B cell (primary cell): ENCODE results near the gene MRNIP. TPM values are rescaled to one million over a fixed set of nuclear protein-coding genes. Genes with fewer than 3 reads are reported as not detected.
A peak's percentile ranks its signal among the peaks of the same experiment; 100 is the strongest.

Source experiments
- ATAC-seq: fragments of 200-7000 bp; cut with Tn5 transposase; one replicate; pipeline ENCODE4 v1.10.0; 2021; ENCODE audit warnings: low read depth, mild to moderate bottlenecking, moderate number of reproducible peaks, moderate library complexity
- CTCF ChIA-PET: fragments of 350-600 bp; sonication (Branson Sonifier 250); formaldehyde crosslinking; loops from one replicate; lab custom pipeline; 2021; ENCODE audit warnings: antibody characterized with exemption, inconsistent platforms; lab: Charles Lee
- POLR2A ChIA-PET: fragments of 350-600 bp; sonication (Branson Sonifier 250); formaldehyde crosslinking; loops from one replicate; lab custom pipeline; 2021; ENCODE audit warnings: antibody characterized with exemption; lab: Charles Lee
- DNase-seq: peaks from one replicate; pipeline ENCODE4 v3.0.0; 2013
- H2AFZ ChIP-seq: 2 replicates; pipeline ENCODE4 v1.6.1; 2012; ENCODE audit warnings: mild to moderate bottlenecking, low read depth, low read length; ENCODE audit not compliant: insufficient read depth, poor library complexity, severe bottlenecking
- H3K27ac ChIP-seq, 2 donors: 1 replicate in 1 of 2; 2 replicates in 1 of 2; pipeline ENCODE4 v1.5.1; 2012 to 2013; ENCODE audit warnings: low read length in 2 of 2, mild to moderate bottlenecking in 2 of 2, moderate library complexity in 1 of 2
- H3K27me3 ChIP-seq, 4 experiments: fragments of 200-600 bp in 1 of 4; sonication (generic) in 1 of 4; replicated peaks in 1 of 4; 1 replicate in 2 of 4; 2 replicates in 2 of 4; pipeline versions ENCODE4 v1.6.1 to v1.7.0; 2013 to 2016; ENCODE audit warnings: low read length in 3 of 4, mild to moderate bottlenecking in 2 of 4, mixed read lengths in 1 of 4, moderate library complexity in 1 of 4; ENCODE audit not compliant: insufficient read depth in 4 of 4, control insufficient read depth in 3 of 4; ENCODE audit errors: control extremely low read depth in 1 of 4
- H3K36me3 ChIP-seq, 2 experiments: replicated peaks in 1 of 2; 1 replicate in 1 of 2; 2 replicates in 1 of 2; pipeline versions ENCODE4 v1.6.1 to v1.7.1; 2013; ENCODE audit warnings: low read length in 1 of 2; ENCODE audit not compliant: insufficient read depth in 2 of 2, control insufficient read depth in 1 of 2; ENCODE audit errors: control extremely low read depth in 1 of 2, extremely low read depth in 1 of 2
- H3K4me1 ChIP-seq, 2 donors: fragments of 200-600 bp in 1 of 2; sonication (generic) in 1 of 2; 1 replicate in 1 of 2; 2 replicates in 1 of 2; pipeline versions ENCODE4 v1.5.1 to v1.6.1; 2013 to 2017; ENCODE audit warnings: low read length in 2 of 2; ENCODE audit not compliant: control insufficient read depth in 2 of 2, insufficient read depth in 2 of 2
- H3K4me2 ChIP-seq: replicated peaks from 2 replicates; pipeline ENCODE3; 2012; ENCODE audit warnings: mild to moderate bottlenecking, low read depth, low read length; ENCODE audit not compliant: poor library complexity, severe bottlenecking
- H3K4me3 ChIP-seq, 5 experiments: fragments of 200-600 bp in 1 of 5; sonication (generic) in 1 of 5; 1 replicate in 3 of 5; 2 replicates in 2 of 5; pipeline versions ENCODE4 v1.5.1 to v1.7.0; 2011 to 2016; ENCODE audit warnings: low read length in 4 of 5, mild to moderate bottlenecking in 4 of 5, low read depth in 2 of 5, control low read depth in 1 of 5, moderate library complexity in 1 of 5; ENCODE audit not compliant: insufficient read depth in 1 of 5; ENCODE audit errors: control extremely low read depth in 1 of 5, extremely low read depth in 1 of 5
- H3K79me2 ChIP-seq: fragments of 200-600 bp; sonication (generic); one replicate; pipeline ENCODE4 v1.6.0; 2016; ENCODE audit warnings: low read length; ENCODE audit not compliant: control insufficient read depth, insufficient read depth
- H3K9ac ChIP-seq: fragments of 200-600 bp; sonication (generic); 2 replicates; pipeline ENCODE4 v1.6.1; 2017; ENCODE audit warnings: mild to moderate bottlenecking, low read length, moderate library complexity
- H3K9me3 ChIP-seq, 3 donors: one replicate each; pipeline versions ENCODE4 v1.6.1 to v1.7.1; 2013; ENCODE audit warnings: low read length in 2 of 3; ENCODE audit not compliant: control insufficient read depth in 2 of 3, insufficient read depth in 1 of 3; ENCODE audit errors: control extremely low read depth in 1 of 3
- H4K20me1 ChIP-seq: 2 replicates; pipeline ENCODE4 v1.6.0; 2012; ENCODE audit warnings: mild to moderate bottlenecking, low read length; ENCODE audit not compliant: insufficient read depth, control insufficient read depth, poor library complexity, severe bottlenecking
- H3K27ac Mint-ChIP-seq: one replicate; pipeline ENCODE4 v1.8.0; 2021; ENCODE audit warnings: mixed read lengths
- H3K27me3 Mint-ChIP-seq: one replicate; pipeline ENCODE4 v1.8.0; 2021; ENCODE audit warnings: mixed read lengths
- H3K4me1 Mint-ChIP-seq: one replicate; pipeline ENCODE4 v1.8.0; 2021; ENCODE audit warnings: mixed read lengths
- H3K4me3 Mint-ChIP-seq: one replicate; pipeline ENCODE4 v1.8.0; 2021; ENCODE audit warnings: mixed read lengths
- H3K9me3 Mint-ChIP-seq: one replicate; pipeline ENCODE4 v1.8.0; 2022; ENCODE audit warnings: mixed read lengths; ENCODE audit not compliant: insufficient read depth
- EZH2 ChIP-seq: IDR thresholded peaks from 2 replicates; pipeline ENCODE4 v1.6.1; 2012; ENCODE audit warnings: borderline replicate concordance, low read depth, mild to moderate bottlenecking, moderate library complexity, low read length; ENCODE audit not compliant: insufficient read depth, poor library complexity, severe bottlenecking
- WGBS: methylation state at CpG from one replicate; pipeline ENCODE4 v1.1.5; 2013; ENCODE audit warnings: missing lambda C conversion rate; ENCODE audit not compliant: insufficient coverage; 5-methylcytosine and 5-hydroxymethylcytosine counted together
- intact Hi-C: fragments of 100-400 bp; cut with micrococcal nuclease; formaldehyde crosslinking; loops from one replicate; pipeline ENCODE4 v1.10.0; 2022
- polyA plus RNA-seq: library from polyadenylated mRNA; depleted of rRNA; stranded (reverse); fragments of >200 nt; gene quantifications from 2 replicates; pipeline ENCODE4 v1.2.3, GENCODE V29; 2012
- total RNA-seq, 2 donors: library from RNA; stranded (reverse); fragments of 120-200 nt in 1 of 2; gene quantifications; 1 replicate in 1 of 2; 2 replicates in 1 of 2; pipeline versions ENCODE4 v1.2.3 to v1.2.4, GENCODE V29; 2013 to 2022
- TF ChIP-seq, protein P1 (sequence below): fragments of 200-600 bp; IDR thresholded peaks from one replicate; pipeline ENCODE4 v1.8.0; 2022; ENCODE audit warnings: antibody characterized with exemption, mild to moderate bottlenecking

The MRNIP gene
- total and polyA plus RNA-seq, 2 donors (not counting 1 experiment from before 2014, with no cell fraction given), result 152 to 178 TPM

DNA sequence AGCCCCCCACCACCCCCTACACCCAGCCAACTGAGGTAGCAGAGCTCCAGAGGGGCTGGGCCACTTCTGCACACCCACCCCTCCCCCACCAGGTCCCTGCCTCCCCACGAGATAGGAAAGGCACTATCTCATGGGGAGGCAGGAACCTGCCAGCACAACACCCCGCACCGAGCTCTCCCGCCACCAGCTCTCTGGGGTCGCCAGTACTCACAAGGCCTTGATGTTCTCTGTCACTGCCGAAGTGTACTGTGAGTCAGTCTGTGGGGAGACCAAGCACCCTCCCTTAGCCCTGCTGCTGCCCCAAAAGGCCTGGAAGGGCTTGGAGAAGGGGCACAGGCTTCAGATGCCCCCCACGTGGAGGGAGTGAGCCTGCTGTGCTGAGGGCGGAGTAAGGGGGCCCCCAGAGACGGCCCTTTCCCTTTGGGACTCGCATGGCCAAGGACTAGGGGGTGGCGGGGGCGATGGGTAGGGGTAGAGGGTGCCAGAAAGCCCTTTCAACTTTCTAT lies 57.9 kb downstream of the MRNIP start:
- no peak overlapping the region for H3K4me3 Mint-ChIP-seq
- H3K27me3 Mint-ChIP-seq, result no peaks in the 10 kb centered on the region
- H3K9me3 Mint-ChIP-seq, result no peaks in the 10 kb centered on the region
- Histone ChIP-seq H3K4me2 (no peak overlapping the region), H3K4me1 (peaks cover 35 to 45% of the 10 kb centered on the region in 2 donors), H3K27me3 (no peaks in the 10 kb centered on the region), H3K9me3 (no peaks in the 10 kb centered on the region), H3K4me3 (no peak overlapping the region), H3K9ac (no peak overlapping the region), H3K36me3 (peaks cover 0 to 31% of the 10 kb centered on the region in 2 experiments), H2AFZ (no peak overlapping the region), H3K27ac (no peak overlapping the region), H4K20me1 (peaks cover 62% of the 10 kb centered on the region), H3K79me2 (peaks cover 36% of the 10 kb centered on the region)
- CTCF ChIA-PET, result interaction anchor here (1.4 to 2.5 kb wide), 5 partner anchors 15 to 175 kb away, joined by 6 to 35 read pairs (median 8); partner anchors contain the start of gene TBC1D9B
- peaks cover 36% of the 10 kb centered on the region for H3K4me1 Mint-ChIP-seq
- ATAC-seq (no peak), DNase-seq (no peak)
- 88% methylated on average over 9 of the region's 12 CpGs for WGBS
- POLR2A ChIA-PET, result no interaction called here
- TF ChIP-seq, protein P1, sequence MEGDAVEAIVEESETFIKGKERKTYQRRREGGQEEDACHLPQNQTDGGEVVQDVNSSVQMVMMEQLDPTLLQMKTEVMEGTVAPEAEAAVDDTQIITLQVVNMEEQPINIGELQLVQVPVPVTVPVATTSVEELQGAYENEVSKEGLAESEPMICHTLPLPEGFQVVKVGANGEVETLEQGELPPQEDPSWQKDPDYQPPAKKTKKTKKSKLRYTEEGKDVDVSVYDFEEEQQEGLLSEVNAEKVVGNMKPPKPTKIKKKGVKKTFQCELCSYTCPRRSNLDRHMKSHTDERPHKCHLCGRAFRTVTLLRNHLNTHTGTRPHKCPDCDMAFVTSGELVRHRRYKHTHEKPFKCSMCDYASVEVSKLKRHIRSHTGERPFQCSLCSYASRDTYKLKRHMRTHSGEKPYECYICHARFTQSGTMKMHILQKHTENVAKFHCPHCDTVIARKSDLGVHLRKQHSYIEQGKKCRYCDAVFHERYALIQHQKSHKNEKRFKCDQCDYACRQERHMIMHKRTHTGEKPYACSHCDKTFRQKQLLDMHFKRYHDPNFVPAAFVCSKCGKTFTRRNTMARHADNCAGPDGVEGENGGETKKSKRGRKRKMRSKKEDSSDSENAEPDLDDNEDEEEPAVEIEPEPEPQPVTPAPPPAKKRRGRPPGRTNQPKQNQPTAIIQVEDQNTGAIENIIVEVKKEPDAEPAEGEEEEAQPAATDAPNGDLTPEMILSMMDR, result no peak
- TF ChIP-seq EZH2, result no peak
- no peak overlapping the region for H3K27ac Mint-ChIP-seq
- intact Hi-C loops, result loop anchor here (5.0 kb wide), 2 partner anchors 37 to 272 kb away; partner anchors contain the start of gene RNF130

DNA sequence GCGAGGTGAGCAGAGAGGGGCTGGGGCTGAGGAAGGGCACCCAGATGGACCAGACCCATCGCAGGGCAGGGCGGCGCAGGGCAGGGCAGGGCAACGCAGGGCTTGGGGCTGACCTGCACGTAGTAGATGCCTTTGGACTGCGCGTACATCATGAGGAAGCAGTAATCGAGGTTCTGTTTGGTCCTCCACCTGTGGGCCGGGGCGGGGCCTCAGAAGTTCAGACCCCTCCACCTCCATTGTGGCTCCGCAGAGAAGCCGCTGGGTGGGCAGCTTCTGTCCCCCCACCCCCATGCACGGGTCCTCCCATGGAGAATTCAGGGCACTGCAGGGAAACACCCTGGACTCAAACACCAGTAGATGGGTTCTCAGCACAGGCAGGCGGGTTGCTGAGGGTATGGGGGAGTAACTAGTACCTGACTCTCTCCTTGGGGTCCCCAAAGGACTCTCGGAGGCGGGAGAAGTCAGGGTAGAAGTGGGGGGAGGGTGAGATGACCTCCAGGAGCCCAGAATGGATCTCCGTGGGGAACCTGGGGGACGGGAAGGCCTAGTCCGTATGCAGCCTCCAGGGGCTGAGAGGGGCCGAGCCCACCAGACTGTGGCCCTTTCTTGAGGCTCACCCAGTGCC lies 58.4 kb downstream of the MRNIP start:
- Histone ChIP-seq H3K79me2 (peaks cover 30% of the 10 kb centered on the region), H3K4me1 (peaks cover 35 to 44% of the 10 kb centered on the region in 2 donors), H3K27me3 (no peaks in the 10 kb centered on the region), H2AFZ (no peak overlapping the region), H3K27ac (no peak overlapping the region), H3K36me3 (peaks cover 0 to 31% of the 10 kb centered on the region in 2 experiments), H4K20me1 (peaks cover 57% of the 10 kb centered on the region), H3K9me3 (no peaks in the 10 kb centered on the region), H3K9ac (no peak overlapping the region), H3K4me2 (no peak overlapping the region), H3K4me3 (no peak overlapping the region)
- ChIA-PET POLR2A (no interaction called here), CTCF (interaction anchor here (0.7 to 2.5 kb wide), 3 partner anchors 36 to 529 kb away, joined by 3 to 13 read pairs (median 7); no protein-coding TSS in a partner anchor)
- ATAC-seq (no peak), DNase-seq (peak; percentile 15)
- intact Hi-C loops, result loop anchor here (5.0 kb wide), 2 partner anchors 37 to 272 kb away; partner anchors contain the start of gene RNF130
- Mint-ChIP-seq H3K4me3 (no peak overlapping the region), H3K27me3 (no peaks in the 10 kb centered on the region), H3K9me3 (no peaks in the 10 kb centered on the region), H3K4me1 (peaks cover 34% of the 10 kb centered on the region), H3K27ac (no peak overlapping the region)
- no peak for TF ChIP-seq EZH2
- TF ChIP-seq, protein P1, result no peak
- WGBS, result 94% methylated on average over 21 of the region's 21 CpGs
